Measurements from ENCODE around the gene ANKUB1. TPM values are rescaled to one million over a fixed set of nuclear protein-coding genes. Genes with fewer than 3 reads are reported as not detected.
"Not testable (repeated sequence)": the region's sequence is repeated elsewhere in the genome, so short reads cannot be mapped to it uniquely, and the experiment has no call there.

Gene ANKUB1
- total RNA-seq, result not detected

GRCh38 chr3:149792452-149793270, at the start of gene ANKUB1:
Gene ANKUB1 (minus strand): TSS chr3:149792554. CDS start chr3:149792366, 188 bp downstream.
- CTCF ChIA-PET, result no interaction called here

GRCh38 chr3:149839896-149840295, 47.5 kb upstream of the ANKUB1 start:
- CTCF ChIA-PET, result no interaction called here
- POLR2A ChIA-PET, result interaction anchor here (0.6 kb wide), 1 partner anchor 26 kb away, joined by 3 read pairs; no protein-coding TSS in a partner anchor

More at GRCh38 chr3:149792452-149793270, at the start of gene ANKUB1:
- POLR2A ChIA-PET, result no interaction called here

- CTCF ChIA-PET, result not testable (repeated sequence)
- POLR2A ChIA-PET, result interaction anchor here (0.6 kb wide), 1 partner anchor 26 kb away, joined by 3 read pairs; no protein-coding TSS in a partner anchor
Observed at GRCh38 chr3:149839469-149839868, 47.1 kb upstream of the ANKUB1 start.

- CTCF ChIA-PET, POLR2A ChIA-PET: not testable (repeated sequence)
Observed at GRCh38 chr3:149838491-149838890, 46.1 kb upstream of the ANKUB1 start.

GRCh38 chr3:149833241-149833640, 40.9 kb upstream of the ANKUB1 start:
- POLR2A ChIA-PET, result no interaction called here
- CTCF ChIA-PET, result no interaction called here

GRCh38 chr3:149832086-149832485, 39.7 kb upstream of the ANKUB1 start:
- POLR2A ChIA-PET, result no interaction called here
- CTCF ChIA-PET, result interaction anchor here (0.6 kb wide), 1 partner anchor 251 kb away, joined by 3 read pairs; no protein-coding TSS in a partner anchor

GRCh38 chr3:149831321-149831720, 39.0 kb upstream of the ANKUB1 start:
- POLR2A ChIA-PET, result no interaction called here
- CTCF ChIA-PET, result no interaction called here

- ChIA-PET CTCF (no interaction called here), POLR2A (no interaction called here)
Observed at GRCh38 chr3:149830902-149831301, 38.5 kb upstream of the ANKUB1 start.

- POLR2A ChIA-PET, CTCF ChIA-PET: not testable (repeated sequence)
Observed at GRCh38 chr3:149829631-149830030, 37.3 kb upstream of the ANKUB1 start.

- ChIA-PET CTCF (interaction anchor here (1.0 kb wide), 1 partner anchor 290 kb away, joined by 3 read pairs; no protein-coding TSS in a partner anchor), POLR2A (no interaction called here)
Observed at GRCh38 chr3:149828390-149828789, 36.0 kb upstream of the ANKUB1 start.

- ChIA-PET POLR2A (no interaction called here), CTCF (no interaction called here)
Observed at GRCh38 chr3:149826636-149827035, 34.3 kb upstream of the ANKUB1 start.

- CTCF ChIA-PET, result interaction anchor here (2.0 kb wide), 1 partner anchor 12 kb away, joined by 6 read pairs; no protein-coding TSS in a partner anchor
Observed at GRCh38 chr3:149820183-149820582, 27.8 kb upstream of the ANKUB1 start.

GRCh38 chr3:149819432-149819831, 27.1 kb upstream of the ANKUB1 start:
- CTCF ChIA-PET, result interaction anchor here (2.0 kb wide), 1 partner anchor 11 kb away, joined by 6 read pairs; no protein-coding TSS in a partner anchor
- POLR2A ChIA-PET, result no interaction called here

More at GRCh38 chr3:149820183-149820582, 27.8 kb upstream of the ANKUB1 start:
- POLR2A ChIA-PET, result no interaction called here

GRCh38 chr3:149816986-149817385, 24.6 kb upstream of the ANKUB1 start:
- POLR2A ChIA-PET, result no interaction called here
- CTCF ChIA-PET, result no interaction called here

- ChIA-PET POLR2A (no interaction called here), CTCF (interaction anchor here (0.7 kb wide), 1 partner anchor 205 kb away, joined by 4 read pairs; no protein-coding TSS in a partner anchor)
Observed at GRCh38 chr3:149816311-149816710, 24.0 kb upstream of the ANKUB1 start.

GRCh38 chr3:149815728-149816127, 23.4 kb upstream of the ANKUB1 start:
- CTCF ChIA-PET, result interaction anchor here (0.7 kb wide), 1 partner anchor 204 kb away, joined by 4 read pairs; no protein-coding TSS in a partner anchor
- POLR2A ChIA-PET, result no interaction called here

- CTCF ChIA-PET, result no interaction called here
- POLR2A ChIA-PET, result no interaction called here
Observed at GRCh38 chr3:149815321-149815720, 23.0 kb upstream of the ANKUB1 start.

- POLR2A ChIA-PET, result interaction anchor here (0.6 kb wide), 1 partner anchor 26 kb away, joined by 3 read pairs; no protein-coding TSS in a partner anchor
- CTCF ChIA-PET, result interaction anchor here (0.7 kb wide), 1 partner anchor 61 kb away, joined by 3 read pairs; the partner anchor contains the start of gene COMMD2
Observed at GRCh38 chr3:149813367-149814281, 21.3 kb upstream of the ANKUB1 start.

- ChIA-PET POLR2A (no interaction called here), CTCF (no interaction called here)
Observed at GRCh38 chr3:149812606-149813366, 20.4 kb upstream of the ANKUB1 start, which contains the start of gene RNF13. Gene RNF13 (plus strand): TSS chr3:149813215. CDS start chr3:149846027, 32,812 bp downstream.
